T-helper 2 cell treated with Interferon-gamma antibody and Interleukin-4, amounts not matched to agents 5 μg/mL and 100 μg/mL, for 36 hours (primary cell): ENCODE measurements around the gene INO80D.

ENCODE experiments used
- DNase-seq: peaks from one replicate; pipeline ENCODE4 v3.0.0; 2021; ENCODE audit warnings: low spot score
- H3K27ac Mint-ChIP-seq: one replicate; pipeline ENCODE4 v1.8.0; 2021; ENCODE audit warnings: mild to moderate bottlenecking, mixed read lengths
- H3K27me3 Mint-ChIP-seq: one replicate; pipeline ENCODE4 v1.8.0; 2021; ENCODE audit warnings: low read depth, mixed read lengths
- H3K36me3 Mint-ChIP-seq: one replicate; pipeline ENCODE4 v1.8.0; 2021; ENCODE audit warnings: low read depth, mixed read lengths
- H3K4me1 Mint-ChIP-seq: one replicate; pipeline ENCODE4 v1.8.0; 2021; ENCODE audit warnings: low read depth, mixed read lengths
- H3K4me3 Mint-ChIP-seq: one replicate; pipeline ENCODE4 v1.8.0; 2022; ENCODE audit warnings: mild to moderate bottlenecking, moderate library complexity, mixed read lengths
- H3K9me3 Mint-ChIP-seq: one replicate; pipeline ENCODE4 v1.8.0; 2021; ENCODE audit warnings: mixed read lengths

Gene INO80D

DNA sequence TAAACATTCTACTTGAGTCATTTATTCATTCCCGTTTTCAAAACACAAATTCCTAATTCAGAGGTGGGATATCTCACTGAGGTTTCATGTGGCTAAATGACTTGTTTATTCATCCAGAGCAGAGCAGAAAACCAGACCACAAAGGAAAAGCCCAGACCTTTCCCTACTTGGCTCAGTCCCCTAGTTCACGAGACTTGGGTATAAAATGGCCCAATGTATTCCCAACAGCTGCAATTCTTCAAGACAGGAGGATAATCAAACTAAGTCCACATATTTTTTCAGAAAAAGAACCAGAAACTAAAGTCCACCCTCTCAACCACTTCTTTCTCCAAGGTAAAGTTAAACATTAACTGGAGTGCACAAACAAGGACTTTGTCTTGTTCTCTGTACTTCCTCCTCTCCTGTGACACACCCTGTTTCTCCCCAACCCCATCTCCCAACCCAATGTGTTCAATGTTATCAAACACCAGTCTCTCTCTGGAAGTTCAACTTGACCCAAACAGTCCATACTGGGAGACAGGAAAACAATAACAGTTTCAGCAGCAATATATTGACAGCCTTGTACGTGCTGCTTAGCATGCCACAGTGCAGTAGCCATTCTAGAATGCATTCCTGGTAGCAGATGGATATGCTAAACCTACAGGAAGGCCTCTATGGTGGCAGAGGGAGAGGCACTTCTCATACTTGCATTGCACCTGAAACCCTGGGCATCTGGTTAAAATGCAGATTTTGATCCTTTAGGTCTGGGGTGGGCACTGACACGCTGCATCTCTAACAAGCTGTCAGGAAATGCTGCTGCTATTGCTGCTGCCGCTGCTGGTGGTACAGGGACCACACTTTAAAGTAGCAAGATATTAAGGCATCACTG lies 110.7 kb downstream of the INO80D start:
- Mint-ChIP-seq H3K36me3 (no peaks in the 10 kb centered on the region), H3K27me3 (peaks cover 5% of the 10 kb centered on the region), H3K9me3 (no peaks in the 10 kb centered on the region), H3K4me3 (no peak overlapping the region), H3K4me1 (no peaks in the 10 kb centered on the region), H3K27ac (no peak overlapping the region)
- DNase-seq, result no peak

DNA sequence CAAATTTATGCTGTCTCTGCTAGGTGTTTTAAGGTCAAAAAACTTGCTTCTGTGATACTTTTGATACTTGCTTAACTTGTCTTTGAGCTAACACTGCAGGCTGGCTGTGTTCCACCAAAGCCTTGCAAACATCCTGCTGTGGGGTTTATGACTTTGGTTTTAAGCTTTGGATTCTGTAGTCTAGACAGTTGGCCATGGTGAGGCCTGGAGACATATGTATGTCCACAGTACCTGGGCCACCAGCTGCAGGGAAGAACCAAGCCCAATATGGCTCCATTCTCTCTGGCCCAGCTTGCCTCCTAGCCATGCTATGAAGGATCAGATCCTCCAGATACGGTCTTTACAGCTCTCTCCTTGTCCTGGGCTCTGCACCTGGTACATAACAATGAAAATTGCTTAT lies 113.9 kb downstream of the INO80D start:
- Mint-ChIP-seq H3K27ac (no peak overlapping the region), H3K9me3 (no peaks in the 10 kb centered on the region), H3K4me3 (no peak overlapping the region), H3K27me3 (peaks cover 3% of the 10 kb centered on the region), H3K36me3 (no peaks in the 10 kb centered on the region), H3K4me1 (no peaks in the 10 kb centered on the region)
- DNase-seq, result no peak

DNA sequence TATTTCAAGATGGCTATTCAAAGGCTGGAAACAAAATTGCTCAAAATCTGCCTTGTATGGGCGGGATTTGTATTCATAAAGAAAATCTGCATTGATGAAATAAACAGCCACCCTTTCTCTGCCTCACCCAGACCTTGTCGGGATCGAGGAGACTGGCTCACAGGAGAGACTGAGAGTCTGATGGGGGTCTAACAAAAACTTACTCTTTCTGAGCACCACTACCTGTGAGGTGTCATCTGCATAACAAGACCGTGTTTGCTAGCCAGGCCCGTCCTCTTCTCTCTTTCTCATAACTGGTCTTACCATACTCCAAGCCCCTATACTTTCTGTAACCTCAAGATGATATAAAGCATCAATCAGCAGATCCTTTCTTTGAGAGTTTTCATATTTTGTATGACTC lies 115.6 kb downstream of the INO80D start:
- H3K27ac Mint-ChIP-seq, result no peak overlapping the region
- no peaks in the 10 kb centered on the region for H3K36me3 Mint-ChIP-seq
- no peaks in the 10 kb centered on the region for H3K9me3 Mint-ChIP-seq
- H3K27me3 Mint-ChIP-seq, result peaks cover 3% of the 10 kb centered on the region
- no peaks in the 10 kb centered on the region for H3K4me1 Mint-ChIP-seq
- no peak overlapping the region for H3K4me3 Mint-ChIP-seq
- DNase-seq, result no peak

- H3K36me3 Mint-ChIP-seq, result no peaks in the 10 kb centered on the region
- H3K4me1 Mint-ChIP-seq, result no peaks in the 10 kb centered on the region
- no peaks in the 10 kb centered on the region for H3K9me3 Mint-ChIP-seq
- peaks cover 3% of the 10 kb centered on the region for H3K27me3 Mint-ChIP-seq
- H3K4me3 Mint-ChIP-seq, result no peak overlapping the region
- DNase-seq, result no peak
- H3K27ac Mint-ChIP-seq, result no peak overlapping the region
Measured at GRCh38 chr2:205969584-205969983, 116.4 kb downstream of the INO80D start.

DNA sequence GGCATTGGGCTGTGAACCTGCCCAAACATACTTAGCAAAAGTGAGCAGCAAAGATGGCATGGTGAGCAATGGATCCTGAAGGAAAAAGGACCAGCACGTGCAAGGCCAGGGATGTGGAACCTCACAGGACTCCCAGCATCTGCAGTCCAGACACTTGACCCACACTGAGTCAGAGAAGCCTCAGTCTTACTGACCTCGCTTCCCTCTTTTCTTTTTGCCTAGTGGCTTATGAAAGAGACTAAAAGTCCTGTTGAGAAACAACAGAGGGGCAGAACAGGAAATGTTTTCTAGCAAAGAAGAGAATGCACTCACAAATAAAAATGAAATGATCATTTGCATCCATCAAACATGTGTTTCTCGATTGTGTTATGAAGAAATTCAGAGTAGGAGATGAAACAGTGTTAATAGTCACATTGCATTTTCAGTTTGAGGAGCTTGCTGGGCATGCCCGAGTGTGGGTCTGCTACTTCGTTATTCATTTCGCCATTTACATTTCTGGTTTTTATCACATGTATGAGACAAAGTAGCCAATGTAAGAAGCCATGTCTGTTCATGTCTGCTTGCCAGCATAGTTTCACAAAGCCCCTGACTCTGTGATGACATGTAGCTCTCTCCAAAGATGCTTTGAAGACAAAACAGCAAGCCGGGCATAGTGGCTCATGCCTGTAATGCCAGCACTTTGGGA lies 118.4 kb downstream of the INO80D start:
- H3K27me3 Mint-ChIP-seq, result peaks cover 6% of the 10 kb centered on the region
- no peak overlapping the region for H3K4me3 Mint-ChIP-seq
- no peaks in the 10 kb centered on the region for H3K9me3 Mint-ChIP-seq
- H3K36me3 Mint-ChIP-seq, result no peaks in the 10 kb centered on the region
- no peak overlapping the region for H3K27ac Mint-ChIP-seq
- DNase-seq, result no peak
- no peaks in the 10 kb centered on the region for H3K4me1 Mint-ChIP-seq

GRCh38 chr2:205965707-205966106 lies 120.3 kb downstream of the INO80D start:
- Mint-ChIP-seq H3K9me3 (no peaks in the 10 kb centered on the region), H3K4me3 (no peak overlapping the region), H3K27ac (no peak overlapping the region), H3K4me1 (no peaks in the 10 kb centered on the region), H3K27me3 (peaks cover 6% of the 10 kb centered on the region), H3K36me3 (no peaks in the 10 kb centered on the region)
- DNase-seq, result no peak

DNA sequence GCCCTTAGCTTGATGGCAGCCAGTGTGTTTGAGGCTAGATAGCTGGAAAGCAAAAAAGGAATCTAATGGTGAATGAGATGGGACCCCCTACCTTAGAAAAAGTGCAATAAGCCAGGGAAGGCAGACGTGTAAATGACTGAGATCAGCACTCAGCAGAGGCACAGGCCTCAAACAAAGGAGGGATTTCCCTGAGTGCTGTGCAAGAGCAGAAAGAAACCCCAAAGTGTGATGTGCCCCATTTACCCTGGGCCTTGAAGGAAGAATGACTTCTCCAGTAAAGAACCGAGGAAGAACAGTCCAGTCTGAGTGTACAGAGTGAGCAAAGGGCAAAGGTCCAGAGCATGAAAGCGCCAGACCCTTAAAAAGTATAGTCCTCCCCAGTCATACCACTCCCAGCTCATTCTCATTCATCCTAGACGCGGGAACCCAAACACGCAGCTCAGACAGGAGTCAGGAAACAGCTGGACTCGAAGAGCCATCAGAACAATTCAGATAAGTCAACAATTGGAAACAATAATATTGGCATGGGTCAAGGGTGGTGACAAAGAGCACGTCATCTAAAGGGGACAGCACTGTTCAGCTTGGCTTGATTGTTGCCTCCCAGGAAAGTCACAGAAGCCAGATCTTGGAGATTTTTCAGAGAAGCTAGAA lies 121.7 kb downstream of the INO80D start:
- no peak overlapping the region for H3K27ac Mint-ChIP-seq
- no peak overlapping the region for H3K4me3 Mint-ChIP-seq

GRCh38 chr2:205959521-205959920 lies 126.5 kb downstream of the INO80D start:
- no peak for DNase-seq
- peaks cover 2% of the 10 kb centered on the region for H3K27me3 Mint-ChIP-seq

More for the DNA sequence above, 121.7 kb downstream of the INO80D start:
- Mint-ChIP-seq H3K9me3 (no peaks in the 10 kb centered on the region), H3K36me3 (no peaks in the 10 kb centered on the region), H3K4me1 (no peaks in the 10 kb centered on the region), H3K27me3 (peaks cover 2% of the 10 kb centered on the region)
- no peak for DNase-seq

GRCh38 chr2:205957452-205958154 lies 128.4 kb downstream of the INO80D start:
- no peak for DNase-seq
- Mint-ChIP-seq H3K36me3 (no peaks in the 10 kb centered on the region), H3K4me1 (peaks cover 14% of the 10 kb centered on the region), H3K27ac (no peak overlapping the region), H3K27me3 (no peaks in the 10 kb centered on the region), H3K9me3 (peaks cover 4% of the 10 kb centered on the region), H3K4me3 (no peak overlapping the region)

More at GRCh38 chr2:205959521-205959920, 126.5 kb downstream of the INO80D start:
- no peaks in the 10 kb centered on the region for H3K9me3 Mint-ChIP-seq
- peaks cover 4% of the 10 kb centered on the region for H3K4me1 Mint-ChIP-seq
- no peaks in the 10 kb centered on the region for H3K36me3 Mint-ChIP-seq
- H3K27ac Mint-ChIP-seq, result no peak overlapping the region
- no peak overlapping the region for H3K4me3 Mint-ChIP-seq

DNA sequence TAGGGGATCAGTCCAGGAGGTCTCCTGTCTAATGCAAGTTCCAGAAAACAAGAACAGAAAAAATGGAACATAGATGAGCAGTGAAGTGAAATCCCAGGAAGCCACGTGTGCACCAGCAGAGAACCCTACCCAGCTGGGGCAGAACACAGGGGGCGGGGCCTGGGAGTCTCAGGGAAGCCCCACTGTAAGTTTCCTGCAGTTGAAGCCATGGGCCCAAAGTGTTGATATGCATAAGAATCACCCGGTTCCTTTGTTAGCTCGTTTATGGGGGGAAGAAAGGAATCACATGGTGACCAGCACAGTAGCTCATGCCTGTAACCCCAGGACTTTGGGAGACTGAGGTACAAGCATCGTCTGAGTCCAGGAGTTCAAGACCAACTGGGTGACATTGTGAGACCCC lies 131.3 kb downstream of the INO80D start:
- Mint-ChIP-seq H3K4me3 (no peak overlapping the region), H3K27me3 (no peaks in the 10 kb centered on the region), H3K36me3 (no peaks in the 10 kb centered on the region), H3K4me1 (peaks cover 20% of the 10 kb centered on the region), H3K27ac (no peak overlapping the region), H3K9me3 (peaks cover 9% of the 10 kb centered on the region)
- no peak for DNase-seq

DNA sequence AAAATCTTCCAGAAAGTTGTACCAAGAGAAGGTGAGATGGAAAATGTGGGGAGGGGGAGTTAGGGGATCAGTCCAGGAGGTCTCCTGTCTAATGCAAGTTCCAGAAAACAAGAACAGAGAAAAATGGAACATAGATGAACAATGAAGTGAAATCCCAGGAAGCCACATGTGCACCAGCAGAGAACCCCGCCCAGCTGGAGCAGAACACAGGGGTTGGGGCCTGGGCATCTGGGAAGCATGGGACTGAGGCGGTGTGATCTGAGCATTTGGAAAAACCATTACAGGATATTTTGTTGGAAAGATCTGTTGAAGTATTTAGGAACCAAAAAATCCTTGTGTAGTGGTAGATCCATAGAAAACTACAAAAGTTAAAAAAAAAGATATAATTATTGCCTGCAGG lies 133.7 kb downstream of the INO80D start:
- Mint-ChIP-seq H3K4me1 (peaks cover 17% of the 10 kb centered on the region), H3K9me3 (peaks cover 9% of the 10 kb centered on the region), H3K27me3 (no peaks in the 10 kb centered on the region), H3K36me3 (no peaks in the 10 kb centered on the region), H3K27ac (no peak overlapping the region), H3K4me3 (no peak overlapping the region)
- no peak for DNase-seq

DNA sequence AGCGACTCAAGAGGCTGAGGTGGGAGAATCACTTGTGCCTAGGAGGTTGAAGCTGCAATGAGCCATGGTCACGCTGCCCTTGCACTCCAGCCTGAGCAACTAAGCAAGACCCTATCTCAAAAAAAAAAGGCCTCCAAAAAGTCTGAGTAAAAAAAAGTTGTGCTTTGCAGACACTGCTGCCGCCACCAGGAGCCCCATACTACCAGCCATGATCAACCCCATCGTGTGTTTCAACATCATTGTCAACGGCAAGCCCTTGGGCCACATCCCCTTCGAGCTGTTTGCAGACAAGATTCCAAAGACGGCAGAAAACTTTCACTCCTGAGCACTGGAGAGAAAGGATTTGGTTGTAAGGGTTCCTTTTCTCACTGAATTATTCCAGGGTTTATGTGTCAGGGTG lies 137.1 kb downstream of the INO80D start:
- Mint-ChIP-seq H3K9me3 (peaks cover 9% of the 10 kb centered on the region), H3K27ac (no peak overlapping the region), H3K27me3 (peaks cover 2% of the 10 kb centered on the region), H3K4me3 (no peak overlapping the region), H3K4me1 (peaks cover 14% of the 10 kb centered on the region), H3K36me3 (no peaks in the 10 kb centered on the region)
- DNase-seq, result no peak

DNA sequence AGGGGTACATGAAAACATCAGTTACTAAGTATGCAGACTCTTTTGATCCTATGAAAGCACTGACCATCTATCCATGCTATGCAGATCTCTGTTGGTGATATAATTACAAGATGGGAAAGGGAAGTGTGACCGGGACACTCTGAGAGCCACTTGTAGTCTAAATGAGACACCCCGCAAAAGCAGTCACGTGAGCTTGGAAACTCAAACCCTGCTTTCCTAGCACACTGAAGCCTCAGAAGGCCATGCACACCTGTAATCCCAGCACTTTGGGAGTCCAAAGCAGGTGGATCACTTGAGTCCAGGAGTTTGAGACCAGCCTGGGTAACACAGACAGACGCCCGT lies 137.5 kb downstream of the INO80D start:
- peaks cover 9% of the 10 kb centered on the region for H3K9me3 Mint-ChIP-seq
- H3K27ac Mint-ChIP-seq, result no peak overlapping the region
- no peak for DNase-seq
- peaks cover 12% of the 10 kb centered on the region for H3K4me1 Mint-ChIP-seq
- no peaks in the 10 kb centered on the region for H3K36me3 Mint-ChIP-seq
- H3K27me3 Mint-ChIP-seq, result peaks cover 2% of the 10 kb centered on the region
- H3K4me3 Mint-ChIP-seq, result no peak overlapping the region
